Endothelial cell of umbilical vein (primary cell): ENCODE results near the gene MON1A. TPM values are rescaled to one million over a fixed set of nuclear protein-coding genes. Genes with fewer than 3 reads are reported as not detected.

ENCODE experiments used
- BruUV-seq: library from RNA; stranded (reverse); fragments of 400-500 nt; replicated peaks from 2 replicates; lab custom pipeline; 2021; lab: Mats Ljungman, UMichigan
- CTCF ChIA-PET: fragments of 300-600, 350-600 bp; sonication (Branson Sonifier 250); formaldehyde crosslinking; loops from one replicate; lab custom pipeline; 2021; ENCODE audit warnings: antibody characterized with exemption, inconsistent platforms; lab: Charles Lee
- POLR2A ChIA-PET: fragments of 300-600, 350-600 bp; sonication (Branson Sonifier 250); formaldehyde crosslinking; loops from one replicate; lab custom pipeline; 2021; ENCODE audit warnings: antibody characterized with exemption, inconsistent platforms; lab: Charles Lee
- DNase-seq: peaks from one replicate; pipeline ENCODE4 v3.0.0-alpha.2; 2011; ENCODE audit warnings: low read depth, low spot score
- FAIRE-seq: peaks from 2 replicates; lab custom pipeline; 2011; peaks lifted over from hg19 to GRCh38; lab: Jason Lieb, UNC
- H2AFZ ChIP-seq: 2 replicates; pipeline ENCODE4 v1.6.0; 2012; ENCODE audit warnings: low read depth, low read length, control low read depth, inconsistent platforms
- H3K27ac ChIP-seq: 2 replicates; pipeline ENCODE4 v1.5.1; 2011; ENCODE audit warnings: low read depth, mild to moderate bottlenecking, control low read depth, low read length, moderate library complexity; ENCODE audit not compliant: insufficient read depth
- H3K27me3 ChIP-seq, 2 experiments: 2 replicates each; pipeline versions ENCODE4 v1.6.0 to v1.6.1; 2011; ENCODE audit warnings: low read length in 2 of 2, mixed read lengths in 1 of 2; ENCODE audit not compliant: control insufficient read depth in 2 of 2, insufficient read depth in 2 of 2
- H3K36me3 ChIP-seq, 2 experiments: 2 replicates in 1 of 2; 3 replicates in 1 of 2; pipeline ENCODE4 v1.5.1; 2011; ENCODE audit warnings: low read length in 2 of 2, mild to moderate bottlenecking in 1 of 2, moderate library complexity in 1 of 2; ENCODE audit not compliant: control insufficient read depth in 2 of 2, insufficient read depth in 2 of 2; ENCODE audit errors: extremely low read depth in 1 of 2
- H3K4me1 ChIP-seq: 3 replicates; pipeline ENCODE4 v1.5.1; 2011; ENCODE audit warnings: mild to moderate bottlenecking, low read length; ENCODE audit not compliant: control insufficient read depth, insufficient read depth; ENCODE audit errors: extremely low read depth
- H3K4me2 ChIP-seq: 2 replicates; pipeline ENCODE4 v1.6.1; 2011; ENCODE audit warnings: low read length, control low read depth, mixed read lengths; ENCODE audit not compliant: insufficient read depth
- H3K4me3 ChIP-seq, 3 experiments: fragments of 200-600 bp in 1 of 3; sonication (generic), shearing (Covaris generic) in 1 of 3; replicated peaks in 1 of 3; 2 replicates each; pipeline ENCODE4 v1.5.1; 2011 to 2016; ENCODE audit warnings: control low read depth in 3 of 3, low read length in 3 of 3, mild to moderate bottlenecking in 2 of 3, inconsistent platforms in 1 of 3, low read depth in 1 of 3, moderate library complexity in 1 of 3; ENCODE audit not compliant: insufficient read depth in 1 of 3
- H3K79me2 ChIP-seq: 2 replicates; pipeline ENCODE4 v1.6.0; 2012; ENCODE audit warnings: low read length, inconsistent platforms; ENCODE audit not compliant: control insufficient read depth, insufficient read depth
- H3K9ac ChIP-seq: replicated peaks from 2 replicates; pipeline ENCODE3; 2011; ENCODE audit warnings: low read length, control low read depth; ENCODE audit not compliant: insufficient read depth; ENCODE audit errors: extremely low read depth
- H3K9me1 ChIP-seq: replicated peaks from 3 replicates; pipeline ENCODE4 v1.6.0; 2011; ENCODE audit warnings: mild to moderate bottlenecking, low read length; ENCODE audit not compliant: control insufficient read depth, insufficient read depth; ENCODE audit errors: extremely low read depth
- H3K9me3 ChIP-seq: replicated peaks from 2 replicates; pipeline ENCODE4 v1.5.1; 2012; ENCODE audit warnings: low read length, inconsistent platforms; ENCODE audit not compliant: control insufficient read depth, insufficient read depth
- H4K20me1 ChIP-seq: replicated peaks from 2 replicates; pipeline ENCODE3; 2011; ENCODE audit warnings: mild to moderate bottlenecking, low read length; ENCODE audit not compliant: control insufficient read depth, insufficient read depth; ENCODE audit errors: extremely low read depth
- EZH2 ChIP-seq: IDR thresholded peaks from 2 replicates; pipeline ENCODE4 v1.6.1; 2012; ENCODE audit warnings: borderline replicate concordance, low read depth, mild to moderate bottlenecking, moderate library complexity, low read length, inconsistent platforms; ENCODE audit not compliant: severe bottlenecking
- FOS ChIP-seq: IDR thresholded peaks from 2 replicates; pipeline ENCODE4 v1.6.1; 2011; ENCODE audit warnings: mild to moderate bottlenecking, low read length, moderate library complexity, borderline replicate concordance; ENCODE audit not compliant: insufficient read depth
- GATA2 ChIP-seq: IDR thresholded peaks from 2 replicates; pipeline ENCODE4 v1.7.0; 2011; ENCODE audit warnings: low read depth, mild to moderate bottlenecking, moderate library complexity, mixed read lengths, low read length; ENCODE audit not compliant: insufficient read length, insufficient read depth
- JUN ChIP-seq: IDR thresholded peaks from 2 replicates; pipeline ENCODE4 v1.6.1; 2011; ENCODE audit warnings: borderline replicate concordance, low read depth; ENCODE audit not compliant: insufficient read length, insufficient read depth
- MYC ChIP-seq: IDR thresholded peaks from one replicate; pipeline ENCODE4 v1.6.1; 2011; ENCODE audit warnings: mild to moderate bottlenecking, low read depth, low read length
- POLR2A ChIP-seq: IDR thresholded peaks from 2 replicates; pipeline ENCODE4 v1.6.1; 2012; ENCODE audit warnings: low read depth, mild to moderate bottlenecking, control low read depth, low read length
- POLR2AphosphoS5 ChIP-seq: IDR thresholded peaks from 2 replicates; pipeline ENCODE4 v1.6.1; 2012; ENCODE audit warnings: low read depth, mild to moderate bottlenecking, control low read depth, low read length, moderate library complexity; ENCODE audit not compliant: insufficient read depth
- dilution Hi-C: fragments of 300-500 bp; cut with MboI; formaldehyde crosslinking; loops from one replicate; pipeline ENCODE4 v1.15.0; 2019; ENCODE audit warnings: low sequenced_read_pairs; ENCODE audit not compliant: extremely low pct_ligation_motif_present
- intact Hi-C: fragments of 100-400 bp; cut with micrococcal nuclease; formaldehyde crosslinking; loops from one replicate; pipeline ENCODE4 v1.10.0; 2022
- polyA plus RNA-seq, 4 experiments: library from polyadenylated mRNA; depleted of rRNA in 3 of 4; stranded (reverse) in 3 of 4; unstranded in 1 of 4; fragments of >200 nt; gene quantifications; 2 replicates each; pipeline versions ENCODE4 v1.2.1 to v1.2.3, GENCODE V29; 2011 to 2012; ENCODE audit warnings: missing spikeins in 1 of 4
- total RNA-seq: library from RNA; stranded (reverse); gene quantifications from 2 replicates; pipeline ENCODE4 v1.2.3, GENCODE V29; 2021
- TF ChIP-seq, protein P1 (sequence below): IDR thresholded peaks from 2 replicates; pipeline ENCODE4 v1.6.1; 2011; ENCODE audit not compliant: insufficient read depth, insufficient read length
- TF ChIP-seq, protein P2 (sequence below), 2 donors: IDR thresholded peaks; 1 replicate in 1 of 2; 2 replicates in 1 of 2; pipeline ENCODE4 v1.5.1; 2011; ENCODE audit warnings: low read length in 2 of 2, mild to moderate bottlenecking in 2 of 2, moderate library complexity in 2 of 2, control low read depth in 1 of 2, inconsistent platforms in 1 of 2, low read depth in 1 of 2; ENCODE audit not compliant: insufficient read depth in 1 of 2; ENCODE audit errors: extremely low read depth in 1 of 2

The MON1A gene
- total and polyA plus RNA-seq, 2 donors (not counting 3 experiments of a cell fraction or from before 2014, with no cell fraction given): 17.5 to 31.1 TPM

DNA sequence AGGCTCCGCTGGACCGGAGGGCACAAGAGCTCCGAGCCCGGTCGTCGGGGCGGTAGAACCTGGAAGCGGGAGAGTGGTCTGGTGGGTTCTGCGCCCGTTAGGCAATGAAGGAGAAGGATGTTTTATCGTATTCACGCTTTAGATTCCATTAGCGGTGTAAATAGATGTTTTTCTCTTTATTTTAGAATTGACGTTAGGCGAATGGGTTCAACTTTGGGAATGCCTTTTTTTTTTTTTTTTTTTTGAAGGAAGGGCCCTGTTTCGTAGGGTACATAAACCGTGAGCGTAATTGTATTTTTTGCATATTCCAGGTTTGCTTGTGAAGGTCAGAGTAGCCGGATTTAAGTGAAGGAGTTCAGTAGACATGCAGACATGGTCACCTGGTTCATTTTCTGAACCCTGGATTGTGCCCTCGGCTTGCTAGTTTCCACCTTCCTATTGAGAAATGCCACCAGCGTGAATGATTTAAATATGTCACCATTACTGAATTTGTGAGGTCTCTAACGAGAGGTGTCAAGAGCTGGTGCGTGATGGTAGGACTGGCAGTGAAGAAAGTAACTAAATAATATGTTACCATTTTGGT lies 11.1 kb upstream of the MON1A start:
- Histone ChIP-seq H3K4me2 (peak overlapping the region; percentile 67), H2AFZ (peak overlapping the region; percentile 21), H3K4me3 (peak overlapping the region; percentile 44 to 85 (median 84)), H3K27me3 (no peaks in the 10 kb centered on the region), H3K4me1 (peaks cover 5% of the 10 kb centered on the region), H3K27ac (peak overlapping the region; percentile 64), H3K36me3 (no peaks in the 10 kb centered on the region), H3K9me3 (no peaks in the 10 kb centered on the region), H4K20me1 (peaks cover 2% of the 10 kb centered on the region), H3K9me1 (no peaks in the 10 kb centered on the region), H3K9ac (peak overlapping the region; percentile 79), H3K79me2 (peaks cover 48% of the 10 kb centered on the region)
- ChIA-PET POLR2A (interaction anchor here (0.9 to 3.6 kb wide), 5 partner anchors 11 to 150 kb away, joined by 3 to 19 read pairs (median 5); partner anchors contain the start of gene MON1A), CTCF (interaction anchor here (0.7 to 2.1 kb wide), 8 partner anchors 9 to 240 kb away, joined by 3 to 16 read pairs (median 3); partner anchors contain the start of genes INKA1 and MON1A)
- BruUV-seq: TSS peak; percentile 47
- FAIRE-seq (peak; percentile 55), DNase-seq (peak; percentile 13)
- intact Hi-C loops: loop anchor here (10.0 kb wide), 1 partner anchor 144 kb away; the partner anchor contains the start of gene RBM5
- TF ChIP-seq, protein P1, sequence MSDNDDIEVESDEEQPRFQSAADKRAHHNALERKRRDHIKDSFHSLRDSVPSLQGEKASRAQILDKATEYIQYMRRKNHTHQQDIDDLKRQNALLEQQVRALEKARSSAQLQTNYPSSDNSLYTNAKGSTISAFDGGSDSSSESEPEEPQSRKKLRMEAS: no peak
- TF ChIP-seq, protein P2, sequence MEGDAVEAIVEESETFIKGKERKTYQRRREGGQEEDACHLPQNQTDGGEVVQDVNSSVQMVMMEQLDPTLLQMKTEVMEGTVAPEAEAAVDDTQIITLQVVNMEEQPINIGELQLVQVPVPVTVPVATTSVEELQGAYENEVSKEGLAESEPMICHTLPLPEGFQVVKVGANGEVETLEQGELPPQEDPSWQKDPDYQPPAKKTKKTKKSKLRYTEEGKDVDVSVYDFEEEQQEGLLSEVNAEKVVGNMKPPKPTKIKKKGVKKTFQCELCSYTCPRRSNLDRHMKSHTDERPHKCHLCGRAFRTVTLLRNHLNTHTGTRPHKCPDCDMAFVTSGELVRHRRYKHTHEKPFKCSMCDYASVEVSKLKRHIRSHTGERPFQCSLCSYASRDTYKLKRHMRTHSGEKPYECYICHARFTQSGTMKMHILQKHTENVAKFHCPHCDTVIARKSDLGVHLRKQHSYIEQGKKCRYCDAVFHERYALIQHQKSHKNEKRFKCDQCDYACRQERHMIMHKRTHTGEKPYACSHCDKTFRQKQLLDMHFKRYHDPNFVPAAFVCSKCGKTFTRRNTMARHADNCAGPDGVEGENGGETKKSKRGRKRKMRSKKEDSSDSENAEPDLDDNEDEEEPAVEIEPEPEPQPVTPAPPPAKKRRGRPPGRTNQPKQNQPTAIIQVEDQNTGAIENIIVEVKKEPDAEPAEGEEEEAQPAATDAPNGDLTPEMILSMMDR (IDR thresholded peaks at IDR 0.05; ENCODE audit: extremely low read depth in 1 of 2, insufficient read depth in 1 of 2, low read depth in 1 of 2, low read length in 2 of 2): no peak
- TF ChIP-seq EZH2 (no peak), GATA2 (no peak), MYC (no peak), POLR2AphosphoS5 (no peak), POLR2A (no peak), JUN (no peak), FOS (no peak)
- dilution Hi-C loops: no loop called here
